Endothelial cell of umbilical vein (primary cell): ENCODE data around the gene PAK2. TPM values are rescaled to one million over a fixed set of nuclear protein-coding genes. Genes with fewer than 3 reads are reported as not detected.

Source experiments
- BruUV-seq: library from RNA; stranded (reverse); fragments of 400-500 nt; replicated peaks from 2 replicates; lab custom pipeline; 2021; lab: Mats Ljungman, UMichigan
- CTCF ChIA-PET: fragments of 300-600, 350-600 bp; sonication (Branson Sonifier 250); formaldehyde crosslinking; loops from one replicate; lab custom pipeline; 2021; ENCODE audit warnings: antibody characterized with exemption, inconsistent platforms; lab: Charles Lee
- POLR2A ChIA-PET: fragments of 300-600, 350-600 bp; sonication (Branson Sonifier 250); formaldehyde crosslinking; loops from one replicate; lab custom pipeline; 2021; ENCODE audit warnings: antibody characterized with exemption, inconsistent platforms; lab: Charles Lee
- DNase-seq: peaks from one replicate; pipeline ENCODE4 v3.0.0-alpha.2; 2011; ENCODE audit warnings: low read depth, low spot score
- FAIRE-seq: peaks from 2 replicates; lab custom pipeline; 2011; peaks lifted over from hg19 to GRCh38; lab: Jason Lieb, UNC
- H2AFZ ChIP-seq: 2 replicates; pipeline ENCODE4 v1.6.0; 2012; ENCODE audit warnings: low read depth, low read length, control low read depth, inconsistent platforms
- H3K27ac ChIP-seq: 2 replicates; pipeline ENCODE4 v1.5.1; 2011; ENCODE audit warnings: low read depth, mild to moderate bottlenecking, control low read depth, low read length, moderate library complexity; ENCODE audit not compliant: insufficient read depth
- H3K27me3 ChIP-seq, 2 experiments: 2 replicates each; pipeline versions ENCODE4 v1.6.0 to v1.6.1; 2011; ENCODE audit warnings: low read length in 2 of 2, mixed read lengths in 1 of 2; ENCODE audit not compliant: control insufficient read depth in 2 of 2, insufficient read depth in 2 of 2
- H3K36me3 ChIP-seq, 2 experiments: 2 replicates in 1 of 2; 3 replicates in 1 of 2; pipeline ENCODE4 v1.5.1; 2011; ENCODE audit warnings: low read length in 2 of 2, mild to moderate bottlenecking in 1 of 2, moderate library complexity in 1 of 2; ENCODE audit not compliant: control insufficient read depth in 2 of 2, insufficient read depth in 2 of 2; ENCODE audit errors: extremely low read depth in 1 of 2
- H3K4me1 ChIP-seq: 3 replicates; pipeline ENCODE4 v1.5.1; 2011; ENCODE audit warnings: mild to moderate bottlenecking, low read length; ENCODE audit not compliant: control insufficient read depth, insufficient read depth; ENCODE audit errors: extremely low read depth
- H3K4me2 ChIP-seq: 2 replicates; pipeline ENCODE4 v1.6.1; 2011; ENCODE audit warnings: low read length, control low read depth, mixed read lengths; ENCODE audit not compliant: insufficient read depth
- H3K4me3 ChIP-seq, 3 experiments: fragments of 200-600 bp in 1 of 3; sonication (generic), shearing (Covaris generic) in 1 of 3; replicated peaks in 1 of 3; 2 replicates each; pipeline ENCODE4 v1.5.1; 2011 to 2016; ENCODE audit warnings: control low read depth in 3 of 3, low read length in 3 of 3, mild to moderate bottlenecking in 2 of 3, inconsistent platforms in 1 of 3, low read depth in 1 of 3, moderate library complexity in 1 of 3; ENCODE audit not compliant: insufficient read depth in 1 of 3
- H3K79me2 ChIP-seq: 2 replicates; pipeline ENCODE4 v1.6.0; 2012; ENCODE audit warnings: low read length, inconsistent platforms; ENCODE audit not compliant: control insufficient read depth, insufficient read depth
- H3K9ac ChIP-seq: replicated peaks from 2 replicates; pipeline ENCODE3; 2011; ENCODE audit warnings: low read length, control low read depth; ENCODE audit not compliant: insufficient read depth; ENCODE audit errors: extremely low read depth
- H3K9me1 ChIP-seq: replicated peaks from 3 replicates; pipeline ENCODE4 v1.6.0; 2011; ENCODE audit warnings: mild to moderate bottlenecking, low read length; ENCODE audit not compliant: control insufficient read depth, insufficient read depth; ENCODE audit errors: extremely low read depth
- H3K9me3 ChIP-seq: replicated peaks from 2 replicates; pipeline ENCODE4 v1.5.1; 2012; ENCODE audit warnings: low read length, inconsistent platforms; ENCODE audit not compliant: control insufficient read depth, insufficient read depth
- H4K20me1 ChIP-seq: replicated peaks from 2 replicates; pipeline ENCODE3; 2011; ENCODE audit warnings: mild to moderate bottlenecking, low read length; ENCODE audit not compliant: control insufficient read depth, insufficient read depth; ENCODE audit errors: extremely low read depth
- FOS ChIP-seq: IDR thresholded peaks from 2 replicates; pipeline ENCODE4 v1.6.1; 2011; ENCODE audit warnings: mild to moderate bottlenecking, low read length, moderate library complexity, borderline replicate concordance; ENCODE audit not compliant: insufficient read depth
- GATA2 ChIP-seq: IDR thresholded peaks from 2 replicates; pipeline ENCODE4 v1.7.0; 2011; ENCODE audit warnings: low read depth, mild to moderate bottlenecking, moderate library complexity, mixed read lengths, low read length; ENCODE audit not compliant: insufficient read length, insufficient read depth
- JUN ChIP-seq: IDR thresholded peaks from 2 replicates; pipeline ENCODE4 v1.6.1; 2011; ENCODE audit warnings: borderline replicate concordance, low read depth; ENCODE audit not compliant: insufficient read length, insufficient read depth
- POLR2A ChIP-seq: IDR thresholded peaks from 2 replicates; pipeline ENCODE4 v1.6.1; 2012; ENCODE audit warnings: low read depth, mild to moderate bottlenecking, control low read depth, low read length
- dilution Hi-C: fragments of 300-500 bp; cut with MboI; formaldehyde crosslinking; loops from one replicate; pipeline ENCODE4 v1.15.0; 2019; ENCODE audit warnings: low sequenced_read_pairs; ENCODE audit not compliant: extremely low pct_ligation_motif_present
- intact Hi-C: fragments of 100-400 bp; cut with micrococcal nuclease; formaldehyde crosslinking; loops from one replicate; pipeline ENCODE4 v1.10.0; 2022
- polyA plus RNA-seq, 4 experiments: library from polyadenylated mRNA; depleted of rRNA in 3 of 4; stranded (reverse) in 3 of 4; unstranded in 1 of 4; fragments of >200 nt; gene quantifications; 2 replicates each; pipeline versions ENCODE4 v1.2.1 to v1.2.3, GENCODE V29; 2011 to 2012; ENCODE audit warnings: missing spikeins in 1 of 4
- total RNA-seq: library from RNA; stranded (reverse); gene quantifications from 2 replicates; pipeline ENCODE4 v1.2.3, GENCODE V29; 2021
- TF ChIP-seq, protein P1 (sequence below), 2 donors: IDR thresholded peaks; 1 replicate in 1 of 2; 2 replicates in 1 of 2; pipeline ENCODE4 v1.5.1; 2011; ENCODE audit warnings: low read length in 2 of 2, mild to moderate bottlenecking in 2 of 2, moderate library complexity in 2 of 2, control low read depth in 1 of 2, inconsistent platforms in 1 of 2, low read depth in 1 of 2; ENCODE audit not compliant: insufficient read depth in 1 of 2; ENCODE audit errors: extremely low read depth in 1 of 2

PAK2 gene
- total and polyA plus RNA-seq, 2 donors (not counting 3 experiments of a cell fraction or from before 2014, with no cell fraction given), result 22.6 to 98.9 TPM

DNA sequence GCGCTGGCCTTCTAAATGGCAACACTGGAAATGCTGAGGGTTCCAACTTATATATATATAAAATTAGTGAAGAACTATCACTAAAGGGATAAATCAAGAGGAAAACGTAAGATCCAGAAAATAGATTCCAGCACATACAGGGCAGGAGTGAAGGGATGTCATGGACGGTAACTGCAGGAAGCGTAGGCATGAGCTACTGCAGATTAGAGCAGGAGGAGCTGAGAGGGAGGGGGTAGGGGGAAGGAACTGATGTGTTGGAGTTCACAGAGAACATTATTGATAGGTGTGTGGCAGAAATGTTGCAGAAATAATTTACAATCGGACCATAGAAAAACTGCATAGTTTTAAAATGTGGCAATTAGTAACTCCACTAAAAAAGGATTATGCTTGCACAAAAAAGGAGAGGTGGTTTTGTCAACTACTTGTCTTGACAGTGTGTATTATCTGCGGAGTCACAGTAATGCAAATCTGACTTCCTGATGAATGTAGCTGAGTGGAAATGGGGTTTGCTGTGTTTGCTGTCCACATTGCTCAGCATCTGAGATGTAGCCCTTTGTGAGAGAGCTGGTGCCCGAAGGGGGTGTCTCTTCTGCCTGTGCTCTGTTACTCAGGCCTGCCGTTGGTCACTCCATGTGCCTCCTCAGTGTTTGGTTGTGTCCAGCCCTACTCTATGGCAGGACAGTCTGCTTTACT lies 61.2 kb downstream of the PAK2 start:
- POLR2A ChIA-PET, result no interaction called here
- Histone ChIP-seq H3K9me1 (no peaks in the 10 kb centered on the region), H3K4me1 (no peaks in the 10 kb centered on the region), H3K27ac (no peak overlapping the region), H3K4me3 (no peak overlapping the region), H3K9ac (no peak overlapping the region), H3K27me3 (no peaks in the 10 kb centered on the region), H4K20me1 (peaks cover 2% of the 10 kb centered on the region), H3K79me2 (peaks cover 23% of the 10 kb centered on the region), H2AFZ (no peak overlapping the region), H3K36me3 (peaks cover 1 to 5% of the 10 kb centered on the region in 2 experiments), H3K4me2 (no peak overlapping the region), H3K9me3 (no peaks in the 10 kb centered on the region)
- BruUV-seq, result no TSS peak
- no peak for TF ChIP-seq GATA2
- TF ChIP-seq POLR2A, result no peak
- TF ChIP-seq, protein P1, sequence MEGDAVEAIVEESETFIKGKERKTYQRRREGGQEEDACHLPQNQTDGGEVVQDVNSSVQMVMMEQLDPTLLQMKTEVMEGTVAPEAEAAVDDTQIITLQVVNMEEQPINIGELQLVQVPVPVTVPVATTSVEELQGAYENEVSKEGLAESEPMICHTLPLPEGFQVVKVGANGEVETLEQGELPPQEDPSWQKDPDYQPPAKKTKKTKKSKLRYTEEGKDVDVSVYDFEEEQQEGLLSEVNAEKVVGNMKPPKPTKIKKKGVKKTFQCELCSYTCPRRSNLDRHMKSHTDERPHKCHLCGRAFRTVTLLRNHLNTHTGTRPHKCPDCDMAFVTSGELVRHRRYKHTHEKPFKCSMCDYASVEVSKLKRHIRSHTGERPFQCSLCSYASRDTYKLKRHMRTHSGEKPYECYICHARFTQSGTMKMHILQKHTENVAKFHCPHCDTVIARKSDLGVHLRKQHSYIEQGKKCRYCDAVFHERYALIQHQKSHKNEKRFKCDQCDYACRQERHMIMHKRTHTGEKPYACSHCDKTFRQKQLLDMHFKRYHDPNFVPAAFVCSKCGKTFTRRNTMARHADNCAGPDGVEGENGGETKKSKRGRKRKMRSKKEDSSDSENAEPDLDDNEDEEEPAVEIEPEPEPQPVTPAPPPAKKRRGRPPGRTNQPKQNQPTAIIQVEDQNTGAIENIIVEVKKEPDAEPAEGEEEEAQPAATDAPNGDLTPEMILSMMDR (IDR thresholded peaks at IDR 0.05; ENCODE audit: extremely low read depth in 1 of 2, insufficient read depth in 1 of 2, low read depth in 1 of 2, low read length in 2 of 2), result no peak
- no peak for TF ChIP-seq FOS
- TF ChIP-seq JUN, result no peak
- CTCF ChIA-PET, result no interaction called here
- intact Hi-C loops (no loop called here), dilution Hi-C loops (no loop called here)
- FAIRE-seq, result no peak
- DNase-seq, result no peak
